ENCODE data around the gene FOXI1.

DNA sequence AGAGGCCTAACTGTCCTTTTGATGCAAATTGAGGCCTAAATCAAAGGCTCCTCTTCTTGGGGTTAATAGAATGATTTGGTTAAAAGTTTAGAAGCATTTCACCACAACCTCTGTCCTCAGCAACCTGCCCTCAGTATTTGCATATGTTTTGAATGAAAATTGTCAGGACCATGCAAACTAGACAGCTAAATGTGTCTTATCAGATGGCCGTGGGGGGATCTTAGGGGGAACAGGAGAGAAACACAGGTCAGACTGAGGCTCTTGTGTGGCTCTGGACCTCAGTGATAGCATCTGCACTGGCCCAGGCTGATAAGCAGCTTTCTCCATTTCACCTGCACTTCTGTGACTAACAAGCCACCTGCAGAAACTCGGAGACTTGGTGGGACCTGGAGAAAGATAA, 49.0 kb downstream of the FOXI1 start:
- TF ChIP-seq, protein P1, sequence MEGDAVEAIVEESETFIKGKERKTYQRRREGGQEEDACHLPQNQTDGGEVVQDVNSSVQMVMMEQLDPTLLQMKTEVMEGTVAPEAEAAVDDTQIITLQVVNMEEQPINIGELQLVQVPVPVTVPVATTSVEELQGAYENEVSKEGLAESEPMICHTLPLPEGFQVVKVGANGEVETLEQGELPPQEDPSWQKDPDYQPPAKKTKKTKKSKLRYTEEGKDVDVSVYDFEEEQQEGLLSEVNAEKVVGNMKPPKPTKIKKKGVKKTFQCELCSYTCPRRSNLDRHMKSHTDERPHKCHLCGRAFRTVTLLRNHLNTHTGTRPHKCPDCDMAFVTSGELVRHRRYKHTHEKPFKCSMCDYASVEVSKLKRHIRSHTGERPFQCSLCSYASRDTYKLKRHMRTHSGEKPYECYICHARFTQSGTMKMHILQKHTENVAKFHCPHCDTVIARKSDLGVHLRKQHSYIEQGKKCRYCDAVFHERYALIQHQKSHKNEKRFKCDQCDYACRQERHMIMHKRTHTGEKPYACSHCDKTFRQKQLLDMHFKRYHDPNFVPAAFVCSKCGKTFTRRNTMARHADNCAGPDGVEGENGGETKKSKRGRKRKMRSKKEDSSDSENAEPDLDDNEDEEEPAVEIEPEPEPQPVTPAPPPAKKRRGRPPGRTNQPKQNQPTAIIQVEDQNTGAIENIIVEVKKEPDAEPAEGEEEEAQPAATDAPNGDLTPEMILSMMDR (IDR thresholded peaks at IDR 0.05; ENCODE audit: low read length): no peak
- no peak for TF ChIP-seq EZH2 (IDR thresholded peaks at IDR 0.05; ENCODE audit: borderline replicate concordance, low read length)

All from OCI-LY1 (cell line).